Measurements from ENCODE around the gene RCBTB2. TPM values are rescaled to one million over a fixed set of nuclear protein-coding genes. Genes with fewer than 3 reads are reported as not detected.

RCBTB2 gene
- total RNA-seq, 1 experiment from 2014 or later = 11.7 TPM

GRCh38 chr13:48488995-48489394, 43.9 kb downstream of the RCBTB2 start:
- no peaks in the 10 kb centered on the region for H3K79me2 ChIP-seq (ENCODE audit: insufficient read depth, low read length)
- no peaks in the 10 kb centered on the region for H3K79me1 ChIP-seq (ENCODE audit: insufficient read depth, low read depth, low read length, poor library complexity, severe bottlenecking)
- Mint-ChIP-seq H3K4me1 (peaks cover 2 to 4% of the 10 kb centered on the region in 2 experiments; a peak in 2 of 4 replicates), H3K9me3 (peaks cover 2 to 7% of the 10 kb centered on the region in 2 experiments; a peak in 4 of 5 replicates), H3K36me3 (ENCODE audit: insufficient read depth in 1 of 3, low read depth in 3 of 3) (peaks cover 15 to 30% (median 18%) of the 10 kb centered on the region in 3 experiments; a peak in 6 of 7 replicates), H3K4me3 (no peak overlapping the region), H3K27me3 (ENCODE audit: low read depth) (no peaks in the 10 kb centered on the region), H3K27ac (no peak overlapping the region)
- H2BK12ac ChIP-seq (ENCODE audit: insufficient read length, low read depth, low read length) = no peak overlapping the region
- H2BK5ac ChIP-seq (ENCODE audit: insufficient read length, low read length) = no peak overlapping the region
- TF ChIP-seq CTCF (conservative IDR thresholded peaks at IDR 0.05) = no peak
- no peak overlapping the region for H2AK5ac ChIP-seq (ENCODE audit: insufficient read length, low read length)
- no peak overlapping the region for H3K27ac ChIP-seq (ENCODE audit: insufficient read length, low read depth, low read length)
- no peak overlapping the region for H3K18ac ChIP-seq (ENCODE audit: insufficient read length, low read depth, low read length)
- H3K27me3 ChIP-seq (ENCODE audit: insufficient read depth, low read length) = no peaks in the 10 kb centered on the region
- H4K8ac ChIP-seq (replicated peaks; ENCODE audit: insufficient read length, low read depth, low read length) = no peak overlapping the region
- no peak overlapping the region for H3K4me2 ChIP-seq (ENCODE audit: insufficient read depth, insufficient read length, low read length)
- no peak overlapping the region for H2BK15ac ChIP-seq (ENCODE audit: low read depth, low read length)
- no peak overlapping the region for H3K56ac ChIP-seq (ENCODE audit: insufficient read length, low read depth, low read length)
- no peak overlapping the region for H2AFZ ChIP-seq (ENCODE audit: low read length)
- no peak for DNase-seq
- H3K9ac ChIP-seq (ENCODE audit: extremely low read depth, insufficient read length, low read length) = no peak overlapping the region
- H3K23ac ChIP-seq (ENCODE audit: insufficient read length, low read depth, low read length) = no peak overlapping the region
- no peak overlapping the region for H3K4ac ChIP-seq (ENCODE audit: low read depth, low read length)
- H3K4me1 ChIP-seq (ENCODE audit: insufficient read depth, low read length) = no peaks in the 10 kb centered on the region
- no peaks in the 10 kb centered on the region for H3K9me3 ChIP-seq (ENCODE audit: control insufficient read depth, low read depth, low read length)
- no peak overlapping the region for H4K91ac ChIP-seq (ENCODE audit: insufficient read length, low read depth, low read length)
- no peak overlapping the region for H2BK20ac ChIP-seq (ENCODE audit: low read depth, low read length, poor library complexity, severe bottlenecking)
- no peak overlapping the region for H4K5ac ChIP-seq (ENCODE audit: insufficient read length, low read depth, low read length)
- H4K20me1 ChIP-seq (ENCODE audit: control insufficient read depth, insufficient read depth, insufficient read length) = no peaks in the 10 kb centered on the region
- no peak overlapping the region for H3K14ac ChIP-seq (ENCODE audit: insufficient read depth, low read length)
- H3K23me2 ChIP-seq (ENCODE audit: insufficient read length, low read depth, low read length, poor library complexity, severe bottlenecking) = no peaks in the 10 kb centered on the region
- no peak overlapping the region for H2BK120ac ChIP-seq (ENCODE audit: low read depth, low read length, poor library complexity, severe bottlenecking)
- no peak overlapping the region for H3T11ph ChIP-seq (ENCODE audit: low read length)

Data from H9 (cell line).